Prostate gland (tissue), 2 donors: Measurements from ENCODE around the gene HDDC2. TPM values are rescaled to one million over a fixed set of nuclear protein-coding genes. Genes with fewer than 3 reads are reported as not detected.

ENCODE experiments used
- DNase-seq: peaks from one replicate; pipeline ENCODE4 v3.0.0-alpha.2; 2019; ENCODE audit warnings: low spot score
- H3K27ac ChIP-seq, 2 donors: fragments of 200-600 bp; sonication (generic); 2 replicates each; pipeline ENCODE4 v1.5.1; 2017 to 2019
- H3K27me3 ChIP-seq: fragments of 200-600 bp; sonication (generic); replicated peaks from 2 replicates; pipeline ENCODE4 v1.5.1; 2019; ENCODE audit not compliant: insufficient read depth
- H3K36me3 ChIP-seq, 2 donors: fragments of 200-600 bp; sonication (generic); 1 replicate in 1 of 2; 2 replicates in 1 of 2; pipeline versions ENCODE4 v1.5.1 to v1.8.1; 2017 to 2019
- H3K4me1 ChIP-seq: fragments of 200-600 bp; sonication (generic); replicated peaks from 2 replicates; pipeline ENCODE4 v1.5.1; 2019
- H3K4me3 ChIP-seq, 2 donors: fragments of 200-600 bp; sonication (generic); 2 replicates each; pipeline ENCODE4 v1.5.1; 2017 to 2019
- H3K9me3 ChIP-seq: fragments of 200-600 bp; sonication (generic); 2 replicates; pipeline ENCODE4 v1.5.1; 2017
- POLR2A ChIP-seq: fragments of 450-650 bp; IDR thresholded peaks from one replicate; pipeline ENCODE4 v1.6.1; 2016; ENCODE audit warnings: antibody characterized with exemption, mild to moderate bottlenecking
- POLR2AphosphoS5 ChIP-seq: sonication (generic); formaldehyde crosslinking; IDR thresholded peaks from one replicate; pipeline ENCODE4 v1.6.1; 2017; ENCODE audit warnings: antibody characterized with exemption
- WGBS: methylation state at CpG from one replicate; pipeline ENCODE4 v1.1.5; 2018; 5-methylcytosine and 5-hydroxymethylcytosine counted together
- intact Hi-C: fragments of 100-400 bp; cut with DNase I; formaldehyde crosslinking; loops from one replicate; pipeline ENCODE4 v1.14.2; 2022
- total RNA-seq, 2 donors: library from RNA; depleted of rRNA; stranded (reverse); fragments of >200 nt; gene quantifications; one replicate each; pipeline ENCODE4 v1.1.0, GENCODE V29; 2016
- TF ChIP-seq, protein P1 (sequence below), 4 experiments: fragments of 200-600 bp in 2 of 4; fragments of 450-650 bp in 2 of 4; sonication (generic) in 2 of 4; IDR thresholded peaks; 1 replicate in 3 of 4; 2 replicates in 1 of 4; pipeline ENCODE4 v1.5.1; 2016 to 2019; ENCODE audit warnings: antibody characterized with exemption in 4 of 4, mild to moderate bottlenecking in 2 of 4, moderate library complexity in 2 of 4

Gene HDDC2
- total RNA-seq, 2 donors from 2014 or later: 50.4 to 50.9 TPM

DNA sequence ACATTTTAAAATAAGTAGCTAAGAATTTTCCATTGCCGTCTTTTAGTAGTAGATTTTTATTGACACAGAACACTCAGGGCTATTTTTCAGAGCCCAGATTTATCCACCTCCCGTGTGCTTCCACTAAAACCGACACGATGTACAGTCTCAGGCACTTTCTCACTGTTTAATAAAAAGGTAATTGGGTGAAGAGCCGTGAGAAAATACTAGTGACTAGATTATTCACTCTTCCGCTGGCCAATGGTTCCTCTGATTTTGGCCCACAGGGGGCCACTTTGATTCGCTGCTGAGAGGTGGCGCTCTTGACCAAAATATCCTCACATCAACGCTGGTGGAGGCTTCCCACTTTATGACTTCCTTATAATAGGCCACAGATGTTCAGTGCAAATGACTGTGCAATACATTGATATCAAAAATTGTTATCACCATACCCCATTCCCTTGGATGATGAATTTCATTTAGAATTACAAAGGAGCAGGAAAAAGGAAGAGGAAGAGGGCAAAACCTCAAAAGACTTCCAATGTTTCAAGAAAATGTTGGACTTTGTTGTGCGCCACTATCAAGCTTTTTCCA, 12.3 kb upstream of the HDDC2 start:
- intact Hi-C loops: loop anchor here (5.0 kb wide), 1 partner anchor 438 kb away; no protein-coding TSS in a partner anchor
- H3K27me3 ChIP-seq: no peaks in the 10 kb centered on the region
- H3K4me1 ChIP-seq: no peaks in the 10 kb centered on the region
- H3K9me3 ChIP-seq: no peaks in the 10 kb centered on the region
- TF ChIP-seq, protein P1, sequence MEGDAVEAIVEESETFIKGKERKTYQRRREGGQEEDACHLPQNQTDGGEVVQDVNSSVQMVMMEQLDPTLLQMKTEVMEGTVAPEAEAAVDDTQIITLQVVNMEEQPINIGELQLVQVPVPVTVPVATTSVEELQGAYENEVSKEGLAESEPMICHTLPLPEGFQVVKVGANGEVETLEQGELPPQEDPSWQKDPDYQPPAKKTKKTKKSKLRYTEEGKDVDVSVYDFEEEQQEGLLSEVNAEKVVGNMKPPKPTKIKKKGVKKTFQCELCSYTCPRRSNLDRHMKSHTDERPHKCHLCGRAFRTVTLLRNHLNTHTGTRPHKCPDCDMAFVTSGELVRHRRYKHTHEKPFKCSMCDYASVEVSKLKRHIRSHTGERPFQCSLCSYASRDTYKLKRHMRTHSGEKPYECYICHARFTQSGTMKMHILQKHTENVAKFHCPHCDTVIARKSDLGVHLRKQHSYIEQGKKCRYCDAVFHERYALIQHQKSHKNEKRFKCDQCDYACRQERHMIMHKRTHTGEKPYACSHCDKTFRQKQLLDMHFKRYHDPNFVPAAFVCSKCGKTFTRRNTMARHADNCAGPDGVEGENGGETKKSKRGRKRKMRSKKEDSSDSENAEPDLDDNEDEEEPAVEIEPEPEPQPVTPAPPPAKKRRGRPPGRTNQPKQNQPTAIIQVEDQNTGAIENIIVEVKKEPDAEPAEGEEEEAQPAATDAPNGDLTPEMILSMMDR (IDR thresholded peaks at IDR 0.05): peak in 3 of 4 experiments; percentile 51 to 81 (median 64)
- TF ChIP-seq POLR2AphosphoS5 (peak; percentile 48), POLR2A (no peak)
- H3K4me3 ChIP-seq: no peak overlapping the region
- no peaks in the 10 kb centered on the region for H3K36me3 ChIP-seq
- no peak overlapping the region for H3K27ac ChIP-seq
- peak; percentile 53 for DNase-seq
- WGBS: 25% methylated on average over 10 of the region's 10 CpGs

GRCh38 chr6:125312950-125313349, 11.2 kb upstream of the HDDC2 start:
- H3K27ac ChIP-seq: no peak overlapping the region
- 81% methylated on average over 4 of the region's 4 CpGs for WGBS
- intact Hi-C loops: loop anchor here (5.0 kb wide), 1 partner anchor 439 kb away; no protein-coding TSS in a partner anchor
- no peaks in the 10 kb centered on the region for H3K27me3 ChIP-seq
- no peaks in the 10 kb centered on the region for H3K9me3 ChIP-seq
- no peaks in the 10 kb centered on the region for H3K4me1 ChIP-seq
- no peak overlapping the region for H3K4me3 ChIP-seq
- DNase-seq: no peak
- H3K36me3 ChIP-seq: no peaks in the 10 kb centered on the region
- TF ChIP-seq POLR2A (no peak), POLR2AphosphoS5 (no peak)
- TF ChIP-seq, protein P1 (IDR thresholded peaks at IDR 0.05): no peak

DNA sequence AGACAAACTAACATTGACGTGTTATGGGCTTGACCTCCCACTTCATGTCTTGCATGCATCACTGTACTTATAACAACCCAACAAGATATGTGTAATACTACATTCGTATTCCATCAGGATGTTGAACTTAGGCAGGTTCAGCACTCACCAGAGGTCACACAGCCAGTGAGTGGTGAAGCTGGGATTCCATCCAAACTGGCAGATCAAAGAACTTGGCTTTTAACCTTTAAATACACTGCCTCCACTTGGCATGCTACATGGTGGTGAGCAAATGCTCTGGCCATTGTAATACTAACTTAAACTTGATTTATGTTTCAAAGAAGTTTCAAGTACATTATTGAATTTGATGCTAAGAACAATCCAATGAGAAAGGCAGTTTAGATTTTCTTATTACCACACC, 10.7 kb upstream of the HDDC2 start:
- 71% methylated on average over 2 of the region's 2 CpGs for WGBS
- TF ChIP-seq POLR2AphosphoS5: no peak
- Histone ChIP-seq H3K9me3 (no peaks in the 10 kb centered on the region), H3K27me3 (no peaks in the 10 kb centered on the region), H3K4me1 (no peaks in the 10 kb centered on the region), H3K27ac (no peak overlapping the region), H3K36me3 (no peaks in the 10 kb centered on the region), H3K4me3 (no peak overlapping the region)
- DNase-seq: no peak
- intact Hi-C loops: loop anchor here (5.0 kb wide), 1 partner anchor 440 kb away; no protein-coding TSS in a partner anchor

DNA sequence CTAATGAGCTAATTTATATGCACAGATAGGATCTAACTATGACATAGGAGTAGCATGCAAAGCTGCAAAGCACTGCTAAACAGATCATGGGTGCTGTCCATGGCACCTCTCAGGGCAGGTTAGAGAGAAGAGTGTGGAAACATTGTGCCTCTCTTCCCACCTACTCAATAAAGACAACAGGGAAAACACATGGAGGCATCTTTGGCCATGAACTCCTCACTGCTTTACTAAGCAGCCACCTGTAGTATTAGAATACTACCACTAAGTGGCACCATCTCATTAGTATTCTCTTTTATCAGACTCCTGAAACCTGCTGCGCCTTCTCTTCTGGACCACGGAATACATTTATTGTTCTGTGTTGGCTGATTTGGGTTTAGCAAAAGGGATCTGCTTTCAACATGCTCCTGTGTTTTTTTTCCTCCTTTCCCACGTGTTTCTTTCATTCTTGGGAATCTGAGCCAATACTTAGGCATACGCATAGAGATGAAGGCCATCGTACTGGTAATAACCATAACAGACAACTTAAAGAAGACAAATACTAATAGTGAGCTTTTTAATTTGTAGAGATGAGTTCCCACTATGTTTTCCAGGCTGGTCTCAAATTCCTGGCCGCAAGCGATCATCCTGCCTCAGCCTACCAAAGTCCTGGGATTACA, 9.4 kb upstream of the HDDC2 start:
- intact Hi-C loops: loop anchor here (2.0 to 5.0 kb wide), 2 partner anchors 441 to 458 kb away; no protein-coding TSS in a partner anchor
- no peaks in the 10 kb centered on the region for H3K9me3 ChIP-seq
- no peak overlapping the region for H3K4me3 ChIP-seq
- TF ChIP-seq, protein P1 (IDR thresholded peaks at IDR 0.05): peak; percentile 21 to 73 (median 66)
- TF ChIP-seq POLR2AphosphoS5 (peak; percentile 66), POLR2A (no peak)
- H3K4me1 ChIP-seq: no peaks in the 10 kb centered on the region
- DNase-seq: peak; percentile 32
- 41% methylated on average over 7 of the region's 7 CpGs for WGBS
- no peaks in the 10 kb centered on the region for H3K27me3 ChIP-seq
- H3K27ac ChIP-seq: no peak overlapping the region
- no peaks in the 10 kb centered on the region for H3K36me3 ChIP-seq

- WGBS: 15% methylated on average over 6 of the region's 6 CpGs
- Histone ChIP-seq H3K4me3 (no peak overlapping the region), H3K9me3 (no peaks in the 10 kb centered on the region), H3K4me1 (no peaks in the 10 kb centered on the region), H3K36me3 (no peaks in the 10 kb centered on the region), H3K27me3 (no peaks in the 10 kb centered on the region), H3K27ac (no peak overlapping the region)
- TF ChIP-seq, protein P1 (IDR thresholded peaks at IDR 0.05): no peak
- TF ChIP-seq POLR2A (no peak), POLR2AphosphoS5 (peak; percentile 59)
- intact Hi-C loops: loop anchor here (10.0 kb wide), 1 partner anchor 647 kb away; the partner anchor contains the start of gene HINT3
- DNase-seq: peak; percentile 48
Observed at GRCh38 chr6:125307964-125308615, 6.3 kb upstream of the HDDC2 start.
